Bronchial epithelial cell (primary cell): ENCODE results near the gene GALC. TPM values are rescaled to one million over a fixed set of nuclear protein-coding genes. Genes with fewer than 3 reads are reported as not detected.
A peak's percentile ranks its signal among the peaks of the same experiment; 100 is the strongest.

Source experiments
- DNase-seq: peaks from one replicate; pipeline ENCODE4 v3.0.0-alpha.2; 2010; ENCODE audit warnings: low read depth
- FAIRE-seq: peaks from 2 replicates; lab custom pipeline; 2011; peaks lifted over from hg19 to GRCh38; lab: Jason Lieb, UNC
- H3K27me3 ChIP-seq: 2 replicates; pipeline ENCODE4 v1.5.1; 2011; ENCODE audit warnings: low read length; ENCODE audit not compliant: control insufficient read depth, insufficient read depth
- H3K36me3 ChIP-seq: 2 replicates; pipeline ENCODE4 v1.5.1; 2011; ENCODE audit warnings: low read length; ENCODE audit not compliant: control insufficient read depth, insufficient read depth
- H3K4me3 ChIP-seq: 2 replicates; pipeline ENCODE4 v1.5.1; 2011; ENCODE audit warnings: mild to moderate bottlenecking, low read depth, low read length, control low read depth
- CTCF ChIP-seq: IDR thresholded peaks from 2 replicates; pipeline ENCODE4 v1.5.1; 2011; ENCODE audit warnings: mild to moderate bottlenecking, moderate library complexity, low read length, control low read depth, inconsistent platforms; ENCODE audit not compliant: insufficient read depth, severe bottlenecking
- total RNA-seq: library from RNA; depleted of rRNA; stranded (reverse); fragments of >200 nt; gene quantifications from 2 replicates; pipeline ENCODE4 v1.2.1, GENCODE V29; 2014

The GALC gene
- total RNA-seq, 1 donor from 2014 or later: 12.6 TPM

GRCh38 chr14:87961246-87961645, 31.7 kb downstream of the GALC start:
- no peak overlapping the region for H3K4me3 ChIP-seq
- H3K36me3 ChIP-seq: no peaks in the 10 kb centered on the region
- FAIRE-seq (peak; percentile 23), DNase-seq (no peak)
- no peak for TF ChIP-seq CTCF
- H3K27me3 ChIP-seq: no peaks in the 10 kb centered on the region

- TF ChIP-seq CTCF: no peak
- no peaks in the 10 kb centered on the region for H3K27me3 ChIP-seq
- DNase-seq (no peak), FAIRE-seq (no peak)
- no peaks in the 10 kb centered on the region for H3K36me3 ChIP-seq
- H3K4me3 ChIP-seq: no peak overlapping the region
These were observed 32.8 kb downstream of the GALC start for GRCh38 chr14:87960013-87960787.

- Histone ChIP-seq H3K4me3 (no peak overlapping the region), H3K36me3 (no peaks in the 10 kb centered on the region), H3K27me3 (no peaks in the 10 kb centered on the region)
- peak; percentile 60 for DNase-seq
- TF ChIP-seq CTCF: no peak
- FAIRE-seq: no peak
These were observed 37.5 kb downstream of the GALC start for GRCh38 chr14:87955501-87955900.

GRCh38 chr14:87952307-87953094, 40.5 kb downstream of the GALC start:
- no peak for DNase-seq
- H3K4me3 ChIP-seq: no peak overlapping the region
- FAIRE-seq: no peak
- H3K27me3 ChIP-seq: no peaks in the 10 kb centered on the region
- no peaks in the 10 kb centered on the region for H3K36me3 ChIP-seq
- no peak for TF ChIP-seq CTCF

GRCh38 chr14:87944987-87945604, 47.9 kb downstream of the GALC start:
- H3K27me3 ChIP-seq: no peaks in the 10 kb centered on the region
- no peak overlapping the region for H3K4me3 ChIP-seq
- FAIRE-seq: no peak
- peak; percentile 57 for DNase-seq
- peak; percentile 48 for TF ChIP-seq CTCF
- H3K36me3 ChIP-seq: no peaks in the 10 kb centered on the region
